MCF 10A (cell line): Measurements from ENCODE around the gene TUNAR. TPM values are rescaled to one million over a fixed set of nuclear protein-coding genes. Genes with fewer than 3 reads are reported as not detected.

Experiments used
- BruUV-seq: library from RNA; stranded (reverse); fragments of 400-500 nt; replicated peaks from 2 replicates; lab custom pipeline; 2021; lab: Mats Ljungman, UMichigan
- CTCF ChIA-PET: fragments of 300-600 bp; sonication (Branson Sonifier 250); formaldehyde crosslinking; extraction: SDS; loops from one replicate; lab custom pipeline; 2021; ENCODE audit warnings: antibody characterized with exemption, inconsistent platforms; lab: Yijun Ruan, JAX
- POLR2A ChIA-PET: fragments of 300-600, 350-650 bp; sonication (Branson Sonifier 250); formaldehyde crosslinking; extraction: SDS; loops from one replicate; lab custom pipeline; 2020; ENCODE audit warnings: antibody characterized with exemption, inconsistent platforms; lab: Yijun Ruan, JAX
- DNase-seq: peaks from one replicate; pipeline ENCODE4 v3.0.0-alpha.2; 2018; ENCODE audit not compliant: unreplicated experiment
- H3K27ac Mint-ChIP-seq: one replicate; pipeline ENCODE4 v1.8.0; 2022; ENCODE audit warnings: mild to moderate bottlenecking, low read depth, mixed read lengths; ENCODE audit not compliant: unreplicated experiment
- H3K27me3 Mint-ChIP-seq: one replicate; pipeline ENCODE4 v1.8.0; 2022; ENCODE audit warnings: mixed read lengths; ENCODE audit not compliant: insufficient read depth, unreplicated experiment
- H3K36me3 Mint-ChIP-seq: one replicate; pipeline ENCODE4 v1.8.0; 2022; ENCODE audit warnings: mild to moderate bottlenecking, moderate library complexity, mixed read lengths; ENCODE audit not compliant: insufficient read depth, unreplicated experiment
- H3K4me1 Mint-ChIP-seq: one replicate; pipeline ENCODE4 v1.8.0; 2022; ENCODE audit warnings: mixed read lengths; ENCODE audit not compliant: insufficient read depth, unreplicated experiment
- H3K4me3 Mint-ChIP-seq: one replicate; pipeline ENCODE4 v1.8.0; 2022; ENCODE audit warnings: mild to moderate bottlenecking, moderate library complexity, mixed read lengths; ENCODE audit not compliant: unreplicated experiment
- H3K9me3 Mint-ChIP-seq: one replicate; pipeline ENCODE4 v1.8.0; 2022; ENCODE audit warnings: mixed read lengths; ENCODE audit not compliant: unreplicated experiment
- CTCF ChIP-seq: fragments of 200-600 bp; IDR thresholded peaks from one replicate; pipeline ENCODE4 v1.8.0; 2022; ENCODE audit warnings: antibody characterized with exemption, mild to moderate bottlenecking; ENCODE audit not compliant: unreplicated experiment
- intact Hi-C: fragments of 100-400 bp; cut with micrococcal nuclease; formaldehyde crosslinking; loops from 2 replicates; pipeline ENCODE4 v1.14.1; 2022
- total RNA-seq: library from RNA; stranded (reverse); gene quantifications from 2 replicates; pipeline ENCODE4 v1.2.3, GENCODE V29; 2022

Gene TUNAR
- total RNA-seq, 1 experiment from 2014 or later = not detected

- H3K9me3 Mint-ChIP-seq = no peaks in the 10 kb centered on the region
- no TSS peak for BruUV-seq
- peaks cover 20% of the 10 kb centered on the region for H3K4me1 Mint-ChIP-seq
- CTCF ChIA-PET = interaction anchor here (1.1 kb wide), 1 partner anchor 25 kb away, joined by 5 read pairs; no protein-coding TSS in a partner anchor
- H3K36me3 Mint-ChIP-seq = peaks cover 6% of the 10 kb centered on the region
- intact Hi-C loops = no loop called here
- peak overlapping the region; percentile 7 for H3K27ac Mint-ChIP-seq
- no peak overlapping the region for H3K4me3 Mint-ChIP-seq
- TF ChIP-seq CTCF = no peak
- POLR2A ChIA-PET = interaction anchor here (0.7 kb wide), 1 partner anchor 350 kb away, joined by 3 read pairs; no protein-coding TSS in a partner anchor
- peaks cover 30% of the 10 kb centered on the region for H3K27me3 Mint-ChIP-seq
- DNase-seq = peak; percentile 79
Measured at GRCh38 chr14:95891742-95892141, 15.1 kb downstream of the TUNAR start.

DNA sequence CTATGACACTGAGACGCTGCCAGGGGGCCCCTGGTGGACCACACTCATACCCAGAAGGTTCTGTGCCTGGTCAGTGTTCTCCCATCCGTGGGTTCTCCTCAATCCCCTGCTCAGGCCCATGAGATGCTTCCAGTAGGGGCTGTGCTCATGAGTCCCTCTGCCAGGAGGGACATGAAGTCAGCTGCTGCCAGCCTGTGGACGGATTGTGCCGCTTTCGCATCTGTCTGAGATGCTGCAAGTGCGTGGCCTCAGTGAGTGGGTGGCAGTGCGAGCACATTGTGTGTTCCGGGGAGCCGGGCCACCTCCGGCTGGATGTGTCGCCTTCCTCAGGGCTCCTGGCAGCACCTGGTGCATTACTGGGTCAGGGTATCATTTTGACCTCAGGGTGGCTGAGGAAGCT is 15.5 kb downstream of the TUNAR start:
- DNase-seq = no peak
- intact Hi-C loops = no loop called here
- Mint-ChIP-seq H3K4me1 (peaks cover 20% of the 10 kb centered on the region), H3K36me3 (peaks cover 6% of the 10 kb centered on the region), H3K27ac (peak overlapping the region; percentile 7), H3K27me3 (peaks cover 34% of the 10 kb centered on the region), H3K4me3 (no peak overlapping the region), H3K9me3 (no peaks in the 10 kb centered on the region)
- ChIA-PET CTCF (interaction anchor here (0.5 to 1.1 kb wide), 2 partner anchors 25 to 1027 kb away, joined by 4 to 5 read pairs; no protein-coding TSS in a partner anchor), POLR2A (interaction anchor here (0.7 kb wide), 2 partner anchors 33 to 351 kb away, joined by 3 read pairs; no protein-coding TSS in a partner anchor)
- BruUV-seq = TSS peak; percentile 95
- TF ChIP-seq CTCF = no peak

DNA sequence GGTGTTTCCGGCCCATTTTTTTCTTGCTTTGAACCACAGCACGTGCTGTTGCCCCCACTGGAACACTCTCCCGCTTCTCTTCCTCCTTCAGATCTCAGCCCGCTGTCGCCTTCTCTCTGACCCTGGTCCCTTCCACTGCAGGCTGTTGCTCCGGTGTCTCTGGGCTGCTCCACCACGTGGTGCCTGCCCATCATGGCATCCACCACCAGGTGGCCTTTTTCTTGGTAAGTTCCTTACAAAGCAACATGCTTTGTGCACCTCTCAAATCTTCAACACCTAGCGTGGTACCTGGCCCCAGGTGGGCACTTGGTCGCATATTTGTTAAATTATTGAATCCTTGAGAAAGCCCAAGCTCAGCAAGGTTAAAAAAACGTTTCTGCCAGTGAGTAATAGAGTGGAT is 19.1 kb downstream of the TUNAR start:
- intact Hi-C loops = no loop called here

More for the DNA sequence above, 19.1 kb downstream of the TUNAR start:
- Mint-ChIP-seq H3K27me3 (peaks cover 70% of the 10 kb centered on the region), H3K36me3 (no peaks in the 10 kb centered on the region), H3K4me3 (no peak overlapping the region), H3K27ac (no peak overlapping the region), H3K9me3 (no peaks in the 10 kb centered on the region), H3K4me1 (peaks cover 20% of the 10 kb centered on the region)
- no TSS peak for BruUV-seq
- ChIA-PET POLR2A (no interaction called here), CTCF (interaction anchor here (0.7 to 1.7 kb wide), 4 partner anchors 15 to 180 kb away, joined by 3 to 6 read pairs (median 3); no protein-coding TSS in a partner anchor)
- TF ChIP-seq CTCF = peak; percentile 47
- peak; percentile 36 for DNase-seq
